HG03108 (cell line): ENCODE data around the gene DOK3.
"Not testable (repeated sequence)": the region's sequence is repeated elsewhere in the genome, so short reads cannot be mapped to it uniquely, and the experiment has no call there.

Source experiments
- ATAC-seq: cut with Tn5 transposase; IDR thresholded peaks from one replicate; pipeline ENCODE4 v1.9.1; 2021; ENCODE audit warnings: moderate library complexity; ENCODE audit not compliant: unreplicated experiment

Gene DOK3

GRCh38 chr5:177498013-177498787, 11.4 kb downstream of the DOK3 start:
- no peak for ATAC-seq

DNA sequence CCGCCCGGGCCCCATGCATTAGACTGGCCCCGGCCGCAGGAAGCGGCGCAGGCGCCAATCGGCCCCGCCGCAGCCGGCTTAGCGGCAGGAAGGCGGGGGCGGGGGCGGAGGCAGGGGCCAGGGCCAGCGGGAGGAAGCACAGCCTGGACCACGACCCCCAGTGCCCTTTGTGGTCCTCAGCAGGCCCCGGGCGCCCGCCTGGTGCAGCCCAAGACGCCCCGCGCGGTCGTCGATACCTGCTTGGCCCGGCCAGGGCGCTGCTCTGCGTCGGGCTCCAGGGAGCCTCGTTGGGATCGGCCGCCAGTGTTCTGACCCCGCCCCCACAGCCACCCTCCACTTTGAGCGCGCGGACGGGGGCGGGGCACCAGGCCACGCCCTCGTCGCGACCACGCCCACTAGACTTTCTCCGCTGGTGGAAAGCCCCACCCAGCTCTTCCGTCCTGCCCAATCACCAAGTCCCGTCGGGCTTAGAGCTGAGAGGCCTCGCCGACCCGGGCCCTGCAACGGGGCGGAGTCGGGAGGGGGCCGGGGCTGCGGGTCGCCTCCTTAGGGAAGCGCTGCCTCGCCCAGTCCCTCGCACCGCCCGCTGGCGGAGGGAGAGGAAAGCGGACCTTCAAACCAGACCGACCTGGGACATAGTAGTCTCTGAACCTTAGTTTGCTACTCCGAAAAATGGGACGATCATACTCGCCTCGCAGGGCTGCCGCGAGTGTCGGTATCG, 12.2 kb downstream of the DOK3 start, which contains the start of gene PDLIM7:
Gene PDLIM7, minus strand, starts transcription at position 313 of the 721 bp plus-strand sequence. CDS start 1,092 bp downstream, outside the sequence.
- peak; percentile 75 for ATAC-seq

DNA sequence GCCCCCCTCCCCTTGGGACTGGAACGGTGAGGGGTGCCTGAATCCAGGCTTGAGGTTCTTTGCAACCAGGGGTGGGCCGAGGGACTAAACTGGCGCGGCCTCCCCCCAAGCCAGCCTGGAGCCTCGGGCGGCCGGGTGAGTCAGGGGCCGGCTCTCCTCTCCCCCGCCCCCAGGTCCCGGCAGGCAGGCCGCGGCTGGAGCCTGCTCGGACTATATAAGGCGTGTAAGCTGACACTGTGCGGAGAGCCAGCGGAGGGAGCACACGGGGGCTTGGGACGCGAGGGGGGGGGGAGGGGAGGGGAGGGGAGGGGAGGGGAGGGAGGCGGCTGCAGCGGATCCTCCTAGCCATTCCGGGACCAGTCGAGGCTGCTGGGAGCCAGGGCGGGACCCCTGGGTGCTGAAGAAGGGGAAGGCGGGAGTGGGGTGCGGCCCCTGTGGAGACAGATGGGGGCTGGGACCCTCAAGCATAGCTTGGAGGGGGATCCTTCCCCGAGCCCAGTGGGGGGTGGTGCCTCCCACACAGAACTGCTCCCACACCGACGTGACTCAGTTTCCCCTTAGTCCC, 12.8 kb downstream of the DOK3 start:
- ATAC-seq: no peak

DNA sequence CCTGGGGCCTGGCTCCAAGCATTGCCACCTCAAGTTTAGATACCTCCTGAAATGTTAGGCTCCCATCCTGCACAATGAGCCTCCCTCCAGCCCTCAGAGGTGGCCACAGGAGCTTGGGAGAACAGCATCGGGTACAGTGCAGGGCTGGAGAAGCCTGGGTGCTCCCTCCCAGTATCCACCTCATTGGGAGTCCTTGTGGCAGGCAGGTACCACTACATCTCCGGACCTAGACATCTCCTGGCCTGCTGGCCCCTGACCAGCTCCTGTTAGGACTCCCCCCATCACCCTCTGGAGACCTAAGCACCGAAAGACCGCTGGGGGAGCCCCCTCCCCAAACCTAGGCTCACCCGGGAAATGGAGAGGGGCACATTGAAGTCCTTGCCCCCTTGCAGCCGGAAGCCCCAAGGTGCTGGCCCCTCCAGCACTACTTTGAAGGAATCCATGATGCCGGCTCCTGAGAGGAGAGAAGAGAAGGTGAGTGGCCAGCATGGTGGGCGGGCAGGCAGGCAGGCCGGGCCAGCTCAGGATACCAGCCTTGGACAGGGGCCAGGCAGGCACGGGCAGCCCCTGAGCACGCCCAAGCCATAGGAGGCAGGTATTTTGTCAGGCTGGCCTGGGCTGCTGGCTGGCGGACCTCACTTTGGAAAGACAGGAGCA, 13.4 kb downstream of the DOK3 start:
- no peak for ATAC-seq

GRCh38 chr5:177495243-177496060, 14.2 kb downstream of the DOK3 start:
- no peak for ATAC-seq

DNA sequence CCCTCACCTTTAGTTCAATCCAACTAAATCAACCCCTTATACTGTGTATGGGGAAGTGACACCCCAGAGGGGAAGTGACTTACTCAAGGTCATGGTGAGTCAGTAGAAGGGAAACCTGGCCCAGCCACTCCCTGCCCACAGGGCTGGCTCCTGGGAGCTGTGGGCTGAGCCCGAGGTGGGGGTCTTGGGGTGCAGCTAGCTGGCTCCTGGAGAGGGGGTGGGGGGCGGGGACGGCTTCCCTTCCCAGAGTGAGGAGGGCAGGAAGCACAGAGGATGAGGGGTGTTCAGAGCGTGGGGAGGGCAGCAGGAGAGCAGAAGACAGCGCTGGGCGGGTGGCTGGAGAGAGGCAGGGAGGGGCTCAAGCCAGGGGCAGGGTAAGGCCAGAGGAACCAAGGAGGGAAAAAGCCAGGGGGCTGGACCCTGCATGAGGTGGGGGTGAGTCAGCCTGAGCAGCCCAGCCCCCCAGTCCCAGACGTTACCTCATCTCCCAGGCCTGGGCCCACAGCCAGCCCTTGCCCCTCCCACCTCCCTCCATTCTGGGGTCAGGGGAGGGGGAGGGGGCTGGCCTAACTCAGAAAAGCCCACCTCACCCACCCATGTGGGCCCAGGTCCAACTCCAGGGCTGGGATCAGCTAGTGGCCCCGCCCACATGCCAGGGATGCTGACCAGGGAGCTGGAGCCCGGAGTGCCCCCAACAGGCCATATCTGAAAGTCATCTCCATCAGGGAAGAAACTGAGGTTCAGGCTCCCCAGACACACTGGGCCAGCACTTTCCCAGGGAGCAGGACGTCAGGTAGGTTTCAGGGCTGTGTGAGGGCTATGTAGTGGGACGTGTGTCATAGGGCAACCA, 15.1 kb downstream of the DOK3 start:
- ATAC-seq: no peak

DNA sequence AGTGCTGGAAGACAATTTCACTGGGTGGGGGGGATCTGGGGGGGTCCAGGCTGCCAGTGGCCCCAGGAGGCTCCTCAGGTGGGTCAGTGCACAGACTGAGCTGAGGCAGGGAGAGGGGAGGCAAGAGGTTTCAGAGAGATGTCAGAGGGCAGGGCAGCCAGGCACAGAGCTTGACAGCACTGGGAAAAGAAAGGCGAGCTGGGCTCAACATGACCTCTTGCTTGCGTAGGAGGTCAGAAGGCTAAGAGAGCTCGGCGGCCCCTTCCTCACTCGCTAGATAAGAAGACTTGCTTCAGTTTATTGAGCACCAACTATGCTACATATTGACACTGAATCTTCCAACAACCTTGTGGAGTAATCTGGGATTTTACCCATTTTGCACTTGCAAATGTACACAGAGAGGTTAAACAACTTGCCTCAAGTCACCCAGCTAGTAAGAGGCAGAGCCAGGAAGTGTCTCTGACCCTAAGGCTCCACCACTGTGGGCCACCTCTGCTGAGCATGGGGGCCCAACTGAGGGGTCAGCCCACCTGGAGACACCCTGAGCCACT, 15.8 kb downstream of the DOK3 start:
- ATAC-seq: no peak

- ATAC-seq: no peak
Observed at GRCh38 chr5:177492841-177493240, 16.8 kb downstream of the DOK3 start.

DNA sequence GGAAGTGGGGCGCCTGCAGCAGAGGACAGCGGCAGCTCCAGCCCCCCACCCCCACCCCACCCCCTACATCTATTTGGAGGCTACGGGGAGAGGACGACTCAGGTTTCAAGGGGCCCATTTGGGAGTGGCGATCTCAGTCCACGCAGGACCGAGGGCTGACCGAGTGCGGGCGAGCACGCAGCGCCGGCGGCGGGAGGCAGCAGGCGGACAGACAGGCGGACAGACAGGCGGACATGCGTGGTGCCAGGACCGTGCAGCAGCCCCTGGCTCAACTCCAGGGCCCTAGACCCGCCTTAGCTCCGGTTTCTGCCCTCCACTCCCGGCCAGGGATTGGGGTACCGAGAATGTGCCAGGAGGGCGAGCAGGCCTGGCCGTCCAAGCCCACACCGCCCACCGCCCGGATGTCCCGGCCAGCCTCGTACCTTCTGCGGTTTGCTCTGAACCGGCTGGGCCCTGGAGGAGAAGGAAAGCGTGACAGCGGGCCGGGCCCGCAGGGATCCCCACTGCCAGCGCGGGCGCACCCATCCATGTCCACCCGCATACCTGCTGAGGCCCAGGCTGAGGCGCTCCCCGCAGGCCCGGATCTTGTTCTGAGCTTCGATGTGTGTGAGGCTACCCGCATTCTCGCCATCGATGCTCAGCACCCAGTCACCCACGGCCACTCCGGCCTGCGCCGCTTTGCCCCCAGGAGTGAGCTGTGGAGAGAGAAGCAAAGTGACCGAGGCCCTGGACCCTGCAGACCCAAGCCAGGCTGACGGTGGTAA, 17.5 kb downstream of the DOK3 start:
- ATAC-seq: no peak

DNA sequence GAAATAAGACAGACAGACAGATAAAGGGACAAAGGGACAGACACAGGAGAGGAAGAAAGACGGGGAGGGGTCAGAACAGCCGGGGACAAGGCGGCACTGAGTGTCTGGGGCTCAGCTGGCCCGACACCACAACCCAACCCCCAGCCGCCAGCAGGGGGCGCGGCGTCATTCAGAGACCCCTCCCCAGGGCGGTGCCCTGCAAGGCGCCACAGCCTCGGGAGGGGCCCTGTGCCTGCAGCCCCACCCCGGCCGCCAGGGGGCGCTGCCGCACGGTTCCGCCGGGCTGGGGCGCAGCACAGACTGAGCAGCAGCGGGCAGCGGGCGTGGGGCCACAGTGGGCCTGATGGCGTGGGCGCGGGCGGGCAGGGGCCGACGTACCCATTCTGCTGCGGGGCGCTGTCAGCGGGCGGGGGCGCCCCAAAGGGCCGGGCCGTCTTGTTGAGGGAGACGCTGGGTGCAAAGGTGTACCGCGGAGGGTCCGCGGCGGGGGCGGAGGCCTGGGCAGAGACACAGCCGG, 18.1 kb downstream of the DOK3 start:
- ATAC-seq: no peak

GRCh38 chr5:177490992-177491391, 18.6 kb downstream of the DOK3 start:
- no peak for ATAC-seq

DNA sequence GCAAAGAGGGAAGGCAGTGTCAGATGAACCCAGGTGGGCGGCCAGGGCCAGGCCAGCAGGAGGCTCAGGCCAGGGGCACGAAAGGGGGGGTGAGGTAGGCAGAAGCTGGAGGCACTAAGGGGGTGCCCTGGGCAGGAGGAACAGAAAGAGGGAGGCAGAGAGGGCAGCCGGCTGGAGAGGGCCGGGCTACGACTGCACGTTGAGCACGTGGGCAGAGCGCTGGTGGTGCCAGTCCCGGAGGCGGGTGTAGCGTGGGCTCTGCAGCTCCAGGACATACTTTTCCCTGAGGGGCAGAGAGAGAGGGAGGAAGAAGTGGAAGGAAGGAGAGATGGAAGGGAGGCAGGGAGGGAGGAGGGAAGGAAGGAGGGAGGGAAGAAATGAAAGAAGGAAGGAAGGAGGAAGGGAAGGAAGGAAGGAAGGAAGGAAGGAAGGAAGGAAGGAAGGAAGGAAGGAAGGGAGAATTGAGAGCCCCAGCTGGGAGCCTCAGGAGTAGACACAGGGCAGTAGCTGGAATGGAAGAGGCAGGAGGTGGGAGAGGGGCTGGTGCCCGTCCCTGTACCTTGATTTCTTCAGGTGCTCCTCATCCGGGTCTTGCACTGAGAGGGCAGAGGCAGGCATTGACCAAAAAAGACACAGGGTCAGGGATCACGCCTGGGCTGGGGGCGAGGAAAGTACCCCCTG, 19.2 kb downstream of the DOK3 start:
- no peak for ATAC-seq

- ATAC-seq: no peak
Observed at GRCh38 chr5:177489119-177489716, 20.4 kb downstream of the DOK3 start.

- ATAC-seq: no peak
Observed at GRCh38 chr5:177487975-177488374, 21.7 kb downstream of the DOK3 start.

DNA sequence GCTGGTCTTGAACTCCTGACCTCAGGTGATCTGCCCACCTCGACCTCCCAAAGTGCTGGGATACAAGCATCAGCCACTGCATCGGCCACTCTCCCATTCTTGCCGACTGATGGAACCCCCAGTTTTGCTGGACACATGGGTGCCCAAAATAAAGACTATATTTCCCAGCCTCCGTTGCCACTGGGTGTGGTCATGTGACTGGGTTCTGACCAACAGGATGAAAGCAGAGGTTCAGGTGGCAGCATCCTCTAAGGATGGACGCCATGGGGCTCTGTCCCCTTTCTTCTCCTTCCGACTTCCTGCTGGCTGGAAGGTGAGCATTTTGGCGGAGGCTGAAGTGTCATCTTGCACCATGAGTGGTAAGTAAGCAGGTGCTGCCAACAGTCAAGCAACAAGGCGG, 22.5 kb downstream of the DOK3 start:
- no peak for ATAC-seq

GRCh38 chr5:177486256-177486655, 23.4 kb downstream of the DOK3 start:
- no peak for ATAC-seq

GRCh38 chr5:177485753-177486152, 23.9 kb downstream of the DOK3 start:
- ATAC-seq: not testable (repeated sequence)
